GM12875 (cell line): ENCODE data around the gene NCAPD3.
"Not testable (repeated sequence)": the region's sequence is repeated elsewhere in the genome, so short reads cannot be mapped to it uniquely, and the experiment has no call there.

Source experiments
- H3K4me3 ChIP-seq: one replicate; pipeline ENCODE4 v1.5.1; 2011; ENCODE audit warnings: low read depth, low read length, control low read depth
- TF ChIP-seq, protein P1 (sequence below): IDR thresholded peaks from 2 replicates; pipeline ENCODE4 v1.5.1; 2011; ENCODE audit warnings: low read depth, mild to moderate bottlenecking, control low read depth, inconsistent platforms, low read length, moderate library complexity, borderline replicate concordance; ENCODE audit not compliant: insufficient read depth

The NCAPD3 gene

GRCh38 chr11:134202661-134203060 is 21.1 kb downstream of the NCAPD3 start:
- TF ChIP-seq, protein P1, sequence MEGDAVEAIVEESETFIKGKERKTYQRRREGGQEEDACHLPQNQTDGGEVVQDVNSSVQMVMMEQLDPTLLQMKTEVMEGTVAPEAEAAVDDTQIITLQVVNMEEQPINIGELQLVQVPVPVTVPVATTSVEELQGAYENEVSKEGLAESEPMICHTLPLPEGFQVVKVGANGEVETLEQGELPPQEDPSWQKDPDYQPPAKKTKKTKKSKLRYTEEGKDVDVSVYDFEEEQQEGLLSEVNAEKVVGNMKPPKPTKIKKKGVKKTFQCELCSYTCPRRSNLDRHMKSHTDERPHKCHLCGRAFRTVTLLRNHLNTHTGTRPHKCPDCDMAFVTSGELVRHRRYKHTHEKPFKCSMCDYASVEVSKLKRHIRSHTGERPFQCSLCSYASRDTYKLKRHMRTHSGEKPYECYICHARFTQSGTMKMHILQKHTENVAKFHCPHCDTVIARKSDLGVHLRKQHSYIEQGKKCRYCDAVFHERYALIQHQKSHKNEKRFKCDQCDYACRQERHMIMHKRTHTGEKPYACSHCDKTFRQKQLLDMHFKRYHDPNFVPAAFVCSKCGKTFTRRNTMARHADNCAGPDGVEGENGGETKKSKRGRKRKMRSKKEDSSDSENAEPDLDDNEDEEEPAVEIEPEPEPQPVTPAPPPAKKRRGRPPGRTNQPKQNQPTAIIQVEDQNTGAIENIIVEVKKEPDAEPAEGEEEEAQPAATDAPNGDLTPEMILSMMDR, result no peak
- no peak overlapping the region for H3K4me3 ChIP-seq

DNA sequence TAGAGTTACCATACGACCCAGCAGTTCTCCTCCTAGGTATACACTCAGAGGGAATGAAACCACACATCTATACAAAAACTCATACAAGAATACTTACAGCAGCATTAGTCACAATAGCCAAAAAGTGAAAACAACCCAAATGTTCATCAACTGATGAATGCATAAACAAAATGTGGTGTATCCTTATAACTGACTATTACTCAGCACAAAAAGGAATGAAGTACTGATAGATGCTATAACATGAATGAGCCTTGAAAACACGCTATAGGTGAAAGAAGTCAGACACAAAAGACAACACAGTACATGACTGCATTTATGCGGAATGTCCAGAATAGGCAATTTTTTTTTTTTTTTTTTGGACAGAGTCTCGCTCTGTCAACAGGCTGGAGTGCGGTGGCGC is 23.1 kb downstream of the NCAPD3 start:
- TF ChIP-seq, protein P1, result no peak

DNA sequence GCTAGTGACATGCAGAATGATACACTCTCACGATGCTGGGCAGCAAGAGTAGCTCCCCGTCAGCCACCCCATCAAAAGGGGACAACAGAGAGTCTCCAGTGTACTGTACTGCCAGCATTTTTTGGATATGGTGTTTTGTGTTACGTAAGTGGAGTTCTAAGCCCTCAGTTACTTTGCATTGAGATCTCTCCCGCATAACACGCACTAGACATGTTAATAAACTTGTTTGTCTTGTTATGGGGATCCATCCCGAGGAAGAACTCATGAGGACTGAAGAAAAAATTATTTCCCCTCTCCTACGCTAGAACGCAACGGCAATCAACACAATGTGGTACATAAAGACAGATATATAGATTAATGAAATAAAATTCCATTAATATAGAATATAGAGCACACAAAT is 24.2 kb downstream of the NCAPD3 start:
- TF ChIP-seq, protein P1, result no peak
- no peak overlapping the region for H3K4me3 ChIP-seq

More for the DNA sequence above, 23.1 kb downstream of the NCAPD3 start:
- H3K4me3 ChIP-seq, result no peak overlapping the region

DNA sequence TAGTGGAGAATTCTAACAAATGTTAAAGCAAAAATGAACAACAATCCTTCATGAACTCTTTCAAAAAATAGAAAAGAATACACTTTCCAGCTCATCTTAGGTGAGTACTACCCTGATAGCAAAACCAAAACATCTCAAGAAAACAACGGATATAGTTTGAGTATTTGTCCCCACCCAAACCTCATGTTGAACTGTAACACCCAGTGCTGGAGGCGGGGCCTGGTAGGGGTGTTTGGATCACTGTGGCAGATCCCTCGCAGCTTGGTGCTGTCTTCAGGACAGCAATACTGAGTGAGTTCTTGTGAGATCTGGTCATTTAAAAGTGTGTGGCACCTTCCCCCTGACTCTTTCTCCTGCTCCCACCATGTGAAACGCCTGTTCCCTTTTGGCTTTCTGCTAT is 27.0 kb downstream of the NCAPD3 start:
- TF ChIP-seq, protein P1, result no peak

DNA sequence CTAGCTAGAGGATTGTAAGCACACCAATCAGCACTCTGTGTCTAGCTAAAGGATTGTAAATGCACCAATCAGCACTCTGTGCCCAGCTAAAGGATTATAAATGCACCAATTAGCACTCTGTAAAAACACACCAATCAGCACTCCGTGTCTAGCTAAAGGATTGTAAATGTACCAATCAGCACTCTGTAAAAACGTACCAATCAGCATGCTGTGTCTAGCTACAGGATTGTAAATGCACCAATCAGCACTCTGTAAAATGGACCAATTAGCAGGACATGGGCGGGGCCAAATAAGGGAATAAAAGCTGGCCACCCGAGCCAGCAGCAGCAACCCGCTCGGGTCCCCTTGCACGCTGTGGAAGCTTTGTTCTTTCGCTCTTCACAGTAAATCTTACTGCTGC is 35.7 kb downstream of the NCAPD3 start:
- H3K4me3 ChIP-seq, result not testable (repeated sequence)

More for the DNA sequence above, 27.0 kb downstream of the NCAPD3 start:
- H3K4me3 ChIP-seq, result no peak overlapping the region

DNA sequence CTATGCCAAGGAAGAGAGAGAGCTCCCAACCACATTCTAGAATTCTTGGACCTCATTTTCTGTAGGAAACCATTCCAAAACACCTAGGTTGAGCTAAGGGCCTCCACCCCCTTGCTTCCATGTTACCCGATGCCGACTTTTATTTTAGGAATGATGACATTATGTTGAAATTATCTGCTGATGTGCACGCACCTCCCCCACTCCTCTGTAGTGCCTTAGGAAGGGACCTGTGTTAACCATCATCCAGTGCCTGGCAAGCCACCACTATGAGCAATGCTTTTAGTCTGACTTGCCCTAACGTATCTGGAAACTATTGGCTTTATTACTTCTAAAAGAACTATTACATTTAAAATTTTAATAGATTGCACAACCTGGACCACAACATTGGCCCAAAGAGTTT is 42.1 kb downstream of the NCAPD3 start:
- TF ChIP-seq, protein P1, result no peak
- no peak overlapping the region for H3K4me3 ChIP-seq

DNA sequence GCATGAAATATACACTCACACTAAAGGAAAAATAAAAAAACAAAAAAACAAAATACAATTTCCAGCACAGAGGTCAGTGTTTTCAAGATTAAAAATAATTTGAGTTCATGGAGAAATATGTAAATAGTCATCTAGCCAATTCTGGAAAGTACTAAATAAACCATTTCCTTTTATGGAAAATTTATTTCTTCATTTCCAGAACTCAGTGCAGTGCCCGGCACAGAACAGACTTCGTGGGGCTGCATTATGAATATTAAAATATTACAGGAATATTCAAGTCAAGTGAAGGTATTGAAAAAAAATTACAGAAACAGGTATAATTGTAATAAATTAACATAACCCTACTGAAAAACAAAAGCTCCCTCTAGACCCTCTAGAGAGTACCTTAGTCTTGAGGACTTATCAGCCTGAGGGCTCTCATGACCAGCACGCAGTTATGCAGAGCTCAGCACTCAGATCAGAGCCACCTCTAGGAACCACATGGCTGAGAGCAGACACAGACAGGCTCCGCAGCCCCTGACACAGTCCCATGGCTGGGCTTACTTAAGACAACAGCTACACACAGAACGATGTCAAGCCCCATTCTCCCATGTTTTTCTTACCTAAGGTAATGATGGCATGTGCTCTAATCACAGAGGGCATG is 45.6 kb downstream of the NCAPD3 start:
- H3K4me3 ChIP-seq, result no peak overlapping the region
- TF ChIP-seq, protein P1, result no peak

- TF ChIP-seq, protein P1, result no peak
- no peak overlapping the region for H3K4me3 ChIP-seq
These were observed 47.5 kb downstream of the NCAPD3 start for GRCh38 chr11:134176284-134176683.
